ENCODE results near the gene RFX4.

The RFX4 gene

GRCh38 chr12:106582641-106583230, at the start of gene RFX4:
Gene RFX4, plus strand, starts transcription at chr12:106583004. Its CDS starts 317 bp downstream, at chr12:106583321.
- no peak for DNase-seq

- no peak for DNase-seq
Observed at GRCh38 chr12:106541201-106541600, 41.6 kb upstream of the RFX4 start.

DNA sequence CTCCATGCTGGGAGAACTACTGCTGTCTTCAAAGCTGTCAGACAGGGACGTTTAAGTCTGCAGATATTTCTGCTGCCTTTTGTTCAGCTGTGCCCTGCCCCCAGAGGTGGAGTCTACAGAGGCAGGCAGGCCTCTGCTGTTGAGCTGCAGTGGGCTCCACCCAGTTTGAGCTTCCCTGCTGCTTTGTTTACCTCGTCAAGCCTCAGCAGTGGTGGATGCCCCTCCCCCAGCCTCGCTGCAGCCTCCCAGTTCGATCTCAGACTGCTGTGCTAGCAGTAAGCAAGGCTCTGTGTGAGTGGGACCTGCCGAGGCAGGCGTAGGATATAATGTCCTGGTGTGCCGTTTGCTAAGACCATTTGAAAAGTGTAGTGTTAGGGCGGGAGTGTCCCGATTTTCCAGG, 31.4 kb upstream of the RFX4 start:
- DNase-seq = no peak

- no peak for DNase-seq
Observed at GRCh38 chr12:106552228-106552627, 30.6 kb upstream of the RFX4 start.

DNA sequence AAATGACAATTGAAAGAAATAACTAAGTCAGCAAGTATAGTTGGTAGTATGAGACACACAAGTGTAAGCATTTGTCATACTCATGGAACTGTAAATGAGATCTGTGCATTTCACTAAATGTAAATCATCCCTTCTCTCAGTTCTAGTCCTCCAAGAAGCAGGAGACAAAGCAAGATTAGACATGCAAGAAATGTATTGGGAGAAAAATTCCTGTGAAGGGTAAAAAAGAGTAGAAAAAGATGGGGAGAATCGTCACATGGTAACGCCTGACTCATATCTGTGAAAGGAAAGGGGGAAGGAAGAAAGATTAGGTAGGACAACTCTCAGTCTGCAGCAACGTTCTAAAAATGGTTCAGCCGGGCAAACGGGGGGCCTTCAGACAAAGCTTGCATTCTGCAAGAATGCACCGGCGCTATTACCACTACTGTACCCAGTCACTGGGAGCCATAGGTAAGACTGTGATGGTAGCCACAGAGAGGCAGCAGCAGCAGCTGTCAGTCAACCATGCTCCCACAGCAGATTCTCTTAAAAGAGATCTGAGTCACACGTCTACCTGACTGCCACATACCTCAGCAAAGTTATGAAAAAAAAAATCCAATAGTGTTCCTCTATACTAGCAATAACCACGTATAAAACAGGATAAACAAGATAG, 18.0 kb upstream of the RFX4 start:
- DNase-seq = no peak

DNA sequence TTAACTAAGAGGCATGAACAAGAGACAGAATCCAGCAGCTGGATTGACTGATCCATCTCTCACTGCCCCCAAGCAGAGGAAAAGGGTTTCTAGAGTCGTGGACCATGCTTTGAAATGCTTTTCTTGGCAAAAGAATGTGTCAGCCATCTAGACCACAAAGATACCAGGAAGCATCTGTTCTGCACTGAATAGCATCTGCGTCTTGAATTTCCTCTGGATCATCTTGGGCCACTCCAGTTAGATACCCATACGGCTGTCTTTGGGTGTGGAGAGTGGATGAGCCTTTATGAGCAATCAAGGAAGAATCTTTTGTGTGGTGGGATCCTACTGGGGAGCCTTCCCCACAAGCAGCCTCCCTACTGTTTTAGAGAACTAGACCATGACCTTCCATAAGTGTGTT, 16.0 kb upstream of the RFX4 start:
- no peak for DNase-seq

DNA sequence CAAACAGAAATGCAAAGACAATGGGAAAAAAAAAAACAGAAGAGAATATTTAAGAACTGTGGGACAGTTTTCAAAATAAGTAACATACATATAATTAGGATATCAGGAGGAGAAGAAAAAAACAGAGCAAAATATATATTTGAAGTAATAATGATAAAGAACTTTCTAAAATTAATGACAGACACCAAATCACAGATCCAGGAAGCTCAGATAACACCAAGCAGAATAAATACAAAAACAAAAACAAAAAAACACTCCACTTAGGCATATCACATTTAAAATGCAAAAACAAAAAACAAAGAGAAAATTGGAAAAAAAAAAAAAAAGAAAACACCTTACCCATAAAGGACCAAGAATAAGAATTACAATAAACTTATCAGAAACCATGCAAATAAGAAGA, 9.6 kb upstream of the RFX4 start:
- no peak for DNase-seq

GRCh38 chr12:106576848-106577247, 6.0 kb upstream of the RFX4 start:
- DNase-seq = no peak

GRCh38 chr12:106580671-106581508, 1.9 kb upstream of the RFX4 start:
- no peak for DNase-seq

DNA sequence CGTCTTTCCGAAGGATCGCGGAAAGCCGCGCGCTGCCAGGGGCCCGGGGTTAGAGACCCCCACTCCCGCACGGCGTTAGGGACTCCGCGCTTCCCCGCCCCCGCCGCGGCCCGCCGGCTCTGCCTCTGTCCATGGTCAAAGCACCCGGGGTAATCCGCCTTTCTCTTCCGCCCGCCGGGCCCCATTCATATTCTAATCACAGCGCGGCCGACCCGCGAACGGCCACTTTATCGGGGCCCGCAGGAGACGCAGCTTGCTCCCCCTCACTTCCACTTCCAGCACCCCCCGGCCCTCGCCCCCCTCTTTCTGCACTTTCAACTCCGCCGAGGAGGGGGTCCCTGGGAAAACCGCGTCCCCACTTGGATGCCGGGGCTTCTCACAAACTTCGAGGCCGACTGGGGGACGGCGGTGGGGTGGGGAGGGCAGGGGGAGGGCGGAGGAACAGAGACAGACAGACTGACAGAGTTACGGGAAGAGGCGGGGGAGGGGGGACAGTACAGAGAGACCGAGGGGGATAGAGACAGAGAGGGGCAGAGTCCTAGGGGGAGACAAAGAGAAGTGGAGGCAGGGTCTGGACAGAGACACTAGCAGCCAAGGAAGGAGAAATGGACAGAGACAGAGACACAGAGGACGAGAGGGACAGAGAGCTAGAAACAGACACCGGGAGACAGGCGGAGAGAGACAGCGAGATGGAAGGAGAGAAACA, 1.1 kb upstream of the RFX4 start:
- no peak for DNase-seq

GRCh38 chr12:106582249-106582591, 584 bp upstream of the RFX4 start:
- DNase-seq = no peak

DNA sequence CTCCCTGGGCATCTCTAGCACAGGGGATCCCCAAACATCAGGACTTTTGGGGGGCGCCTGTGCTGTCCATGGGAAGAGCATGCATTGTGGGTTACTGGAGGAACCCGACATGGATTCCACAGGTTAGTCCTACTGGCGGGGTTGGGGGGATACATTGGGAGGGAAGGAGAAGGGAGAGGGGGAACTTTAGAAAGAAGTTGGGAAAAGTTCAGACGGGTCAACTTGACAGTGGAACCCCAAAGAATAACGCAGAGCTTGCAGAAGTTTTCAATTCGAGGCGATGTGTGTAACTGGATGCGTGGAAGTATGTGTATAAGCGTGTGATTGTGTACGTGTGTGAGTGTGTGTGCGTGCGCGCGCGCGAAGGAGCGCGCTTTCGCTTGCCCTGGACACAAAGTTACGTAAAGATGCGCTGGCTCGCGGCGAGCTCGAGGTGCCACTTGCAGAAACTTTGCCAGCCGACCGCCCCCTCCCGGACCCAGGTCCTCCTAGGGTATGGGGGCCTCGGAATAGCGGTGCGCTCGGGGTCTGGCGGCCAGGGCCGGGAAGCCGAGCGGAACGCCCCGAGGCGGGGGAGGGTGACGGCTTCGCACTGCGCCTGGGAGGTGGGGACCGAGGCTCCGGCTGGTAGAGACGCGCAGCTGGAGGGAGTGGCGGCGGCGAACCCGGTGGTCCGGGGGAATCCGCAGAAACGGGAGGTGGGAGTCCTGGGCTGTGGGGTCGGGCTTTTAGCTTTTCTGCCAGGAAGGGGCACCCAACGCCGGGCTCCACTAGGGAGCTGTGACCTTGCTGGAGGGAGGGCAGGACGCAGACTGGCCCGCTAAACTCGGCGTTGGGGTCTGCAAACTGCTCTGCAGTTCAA, 669 bp downstream of the RFX4 start:
- DNase-seq = no peak

DNA sequence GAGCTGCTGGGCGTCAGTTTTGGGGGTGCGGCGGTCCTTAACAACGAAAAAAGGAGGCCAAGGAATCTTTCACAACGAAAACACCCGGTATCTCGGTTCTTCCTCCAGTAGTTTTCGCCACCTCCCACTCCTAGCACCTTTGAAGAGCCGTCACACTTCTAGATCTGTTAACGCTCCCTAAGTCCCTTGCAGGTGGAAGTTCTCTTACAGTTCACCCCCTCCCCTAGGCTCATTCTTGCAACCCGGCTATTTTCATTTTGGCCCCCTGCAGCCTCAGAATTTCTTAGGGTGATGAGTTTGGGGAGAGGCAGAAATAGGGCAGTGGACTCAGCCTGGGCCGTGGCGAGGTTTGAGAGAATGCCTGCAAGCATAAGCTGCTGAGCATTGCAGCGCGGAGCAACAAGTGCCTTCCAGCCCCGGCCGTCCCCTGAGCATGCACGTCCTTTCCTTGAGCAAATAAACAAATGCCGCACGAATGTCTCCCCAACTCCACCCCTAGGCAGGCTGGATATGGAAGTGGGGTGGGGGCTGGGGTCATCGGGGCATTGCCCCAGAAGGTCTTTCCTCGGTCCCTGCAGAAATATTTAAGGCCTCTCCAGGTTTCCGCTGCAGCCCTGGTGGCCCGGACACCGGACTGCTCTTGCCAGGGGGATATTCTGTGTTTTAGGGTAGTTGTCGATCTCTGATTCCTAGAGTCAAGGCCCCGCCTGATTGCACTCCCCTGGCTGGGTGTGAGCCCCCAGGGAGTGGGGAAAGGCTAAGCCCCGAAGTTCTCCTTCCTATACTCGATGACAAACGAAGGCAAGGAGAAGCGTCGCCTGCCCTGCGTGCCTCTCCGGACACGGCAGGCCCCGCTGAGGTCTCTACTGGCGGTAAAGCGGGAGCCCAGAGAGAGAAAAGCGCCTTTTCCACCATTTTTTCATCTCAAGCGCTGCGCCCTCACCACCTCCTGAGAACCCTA, 1.6 kb downstream of the RFX4 start:
- no peak for DNase-seq

GRCh38 chr12:106585105-106585520, 2.3 kb downstream of the RFX4 start:
- no peak for DNase-seq

- no peak for DNase-seq
Observed at GRCh38 chr12:106585521-106586277, 2.9 kb downstream of the RFX4 start.

GRCh38 chr12:106586278-106586802, 3.5 kb downstream of the RFX4 start:
- DNase-seq = no peak

GRCh38 chr12:106586803-106587684, 4.2 kb downstream of the RFX4 start:
- DNase-seq = no peak

- DNase-seq = no peak
Observed at GRCh38 chr12:106588771-106589170, 6.0 kb downstream of the RFX4 start.

DNA sequence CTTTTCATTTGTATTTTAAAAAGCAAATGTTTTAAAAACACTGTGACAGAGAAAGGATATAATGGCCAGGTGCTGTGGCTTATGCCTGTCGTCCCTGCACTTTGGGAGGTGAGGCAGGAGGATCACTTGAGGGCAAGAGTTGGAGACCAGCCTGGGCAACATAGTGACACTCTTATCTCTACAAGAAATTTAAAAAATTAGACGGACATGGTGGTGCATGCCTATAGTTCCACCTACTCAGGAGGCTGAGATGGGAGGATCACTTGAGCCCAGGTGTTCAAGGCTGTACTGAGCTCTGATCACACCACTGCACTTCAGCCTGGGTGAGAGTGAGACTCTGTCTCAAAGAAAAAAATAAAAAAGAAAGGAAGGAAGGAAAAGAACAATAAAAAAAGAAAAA, 7.8 kb downstream of the RFX4 start:
- DNase-seq = no peak
